Smooth muscle cell (in vitro differentiated cells): ENCODE data around the gene SOAT2. TPM values are rescaled to one million over a fixed set of nuclear protein-coding genes. Genes with fewer than 3 reads are reported as not detected.
A peak's percentile ranks its signal among the peaks of the same experiment; 100 is the strongest.

Experiments used
- DNase-seq: peaks from one replicate; lab custom pipeline; 2025; ENCODE audit not compliant: unreplicated experiment; lab: John Stamatoyannopoulos, UW
- H2AFZ ChIP-seq: fragments of 200-600 bp; sonication (generic); 2 replicates; pipeline ENCODE4 v1.6.0; 2016; ENCODE audit warnings: antibody characterized with exemption, low read depth, mild to moderate bottlenecking
- H3F3A ChIP-seq: fragments of 200-600 bp; sonication (generic); 2 replicates; pipeline ENCODE4 v1.6.0; 2017; ENCODE audit warnings: antibody characterized with exemption, low read depth
- H3K27ac ChIP-seq: fragments of 200-600 bp; sonication (generic); 2 replicates; pipeline ENCODE4 v1.5.1; 2016; ENCODE audit warnings: low read depth, mild to moderate bottlenecking
- H3K27me3 ChIP-seq: fragments of 200-600 bp; sonication (generic); 2 replicates; pipeline ENCODE4 v1.6.1; 2016; ENCODE audit warnings: low read depth, mild to moderate bottlenecking
- H3K36me3 ChIP-seq: fragments of 200-600 bp; sonication (generic); 2 replicates; pipeline ENCODE4 v1.5.1; 2016; ENCODE audit warnings: low read depth
- H3K4me1 ChIP-seq: fragments of 200-600 bp; sonication (generic); 2 replicates; pipeline ENCODE4 v1.5.1; 2016; ENCODE audit warnings: low read depth
- H3K4me2 ChIP-seq: fragments of 200-600 bp; sonication (generic); 2 replicates; pipeline ENCODE4 v1.6.0; 2016; ENCODE audit warnings: mild to moderate bottlenecking
- H3K4me3 ChIP-seq: fragments of 200-600 bp; sonication (generic); 2 replicates; pipeline ENCODE4 v1.5.1; 2016; ENCODE audit warnings: mild to moderate bottlenecking
- H3K79me2 ChIP-seq: fragments of 200-600 bp; sonication (generic); 2 replicates; pipeline ENCODE4 v1.6.0; 2016; ENCODE audit warnings: low read depth, mild to moderate bottlenecking
- H3K9ac ChIP-seq: fragments of 200-600 bp; sonication (generic); 2 replicates; pipeline ENCODE4 v1.6.0; 2016; ENCODE audit warnings: low read depth
- H3K9me3 ChIP-seq: fragments of 200-600 bp; sonication (generic); replicated peaks from 2 replicates; pipeline ENCODE4 v1.5.1; 2016; ENCODE audit warnings: low read depth
- H4K20me1 ChIP-seq: fragments of 200-600 bp; sonication (generic); 2 replicates; pipeline ENCODE4 v1.6.0; 2016; ENCODE audit warnings: low read depth
- CTCF ChIP-seq: fragments of 200-600 bp; sonication (generic); IDR thresholded peaks from 2 replicates; pipeline ENCODE4 v1.5.1; 2017; ENCODE audit warnings: borderline replicate concordance, mild to moderate bottlenecking, antibody characterized with exemption; ENCODE audit not compliant: insufficient read depth, poor library complexity, severe bottlenecking
- WGBS: methylation state at CpG from one replicate; pipeline ENCODE4 v1.1.7; 2016; ENCODE audit warnings: low lambda C conversion rate; 5-methylcytosine and 5-hydroxymethylcytosine counted together
- polyA plus RNA-seq: library from polyadenylated mRNA; unstranded; fragments of >200 nt; fragmentation: Nextera tagmentation; extraction: Ambion mirVana; gene quantifications from 2 replicates; pipeline ENCODE4 v1.2.1, GENCODE V29; 2016
- total RNA-seq: library from RNA; depleted of rRNA; stranded (reverse); fragments of >200 nt; gene quantifications from 2 replicates; pipeline ENCODE4 v1.2.3, GENCODE V29; 2014

SOAT2 gene
- total and polyA plus RNA-seq, 2 experiments from 2014 or later = not detected

GRCh38 chr12:53056296-53056695, 47.0 kb upstream of the SOAT2 start:
- H3K9me3 ChIP-seq = no peaks in the 10 kb centered on the region
- DNase-seq = no peak
- peak overlapping the region; percentile 21 for H3K9ac ChIP-seq
- no peaks in the 10 kb centered on the region for H3K36me3 ChIP-seq
- 29% methylated on average over 5 of the region's 5 CpGs for WGBS
- H3F3A ChIP-seq = peaks cover 3% of the 10 kb centered on the region
- TF ChIP-seq CTCF = no peak
- H3K27ac ChIP-seq = peak overlapping the region; percentile 83
- no peaks in the 10 kb centered on the region for H3K27me3 ChIP-seq
- H2AFZ ChIP-seq = no peak overlapping the region
- peaks cover 2% of the 10 kb centered on the region for H3K4me1 ChIP-seq
- peaks cover 8% of the 10 kb centered on the region for H3K79me2 ChIP-seq
- no peak overlapping the region for H3K4me3 ChIP-seq
- peak overlapping the region; percentile 91 for H3K4me2 ChIP-seq
- no peaks in the 10 kb centered on the region for H4K20me1 ChIP-seq

GRCh38 chr12:53056901-53057300, 46.4 kb upstream of the SOAT2 start:
- no peaks in the 10 kb centered on the region for H4K20me1 ChIP-seq
- no peak for DNase-seq
- no peak overlapping the region for H3K4me3 ChIP-seq
- peak overlapping the region; percentile 83 for H3K27ac ChIP-seq
- 82% methylated on average over 7 of the region's 7 CpGs for WGBS
- peak overlapping the region; percentile 21 for H3K9ac ChIP-seq
- H3F3A ChIP-seq = no peaks in the 10 kb centered on the region
- H3K4me2 ChIP-seq = no peak overlapping the region
- H3K36me3 ChIP-seq = no peaks in the 10 kb centered on the region
- H2AFZ ChIP-seq = no peak overlapping the region
- no peaks in the 10 kb centered on the region for H3K27me3 ChIP-seq
- no peaks in the 10 kb centered on the region for H3K4me1 ChIP-seq
- no peaks in the 10 kb centered on the region for H3K9me3 ChIP-seq
- H3K79me2 ChIP-seq = peaks cover 4% of the 10 kb centered on the region
- TF ChIP-seq CTCF = no peak

- H3K27ac ChIP-seq = no peak overlapping the region
- H3K4me3 ChIP-seq = no peak overlapping the region
- H3K36me3 ChIP-seq = no peaks in the 10 kb centered on the region
- H3K27me3 ChIP-seq = no peaks in the 10 kb centered on the region
- H3K9ac ChIP-seq = no peak overlapping the region
- DNase-seq = no peak
- no peak overlapping the region for H2AFZ ChIP-seq
- H3K4me1 ChIP-seq = no peaks in the 10 kb centered on the region
- no peaks in the 10 kb centered on the region for H4K20me1 ChIP-seq
- H3K79me2 ChIP-seq = no peaks in the 10 kb centered on the region
- TF ChIP-seq CTCF = no peak
- WGBS = 93% methylated on average over 13 of the region's 13 CpGs
- H3K4me2 ChIP-seq = no peak overlapping the region
- no peaks in the 10 kb centered on the region for H3F3A ChIP-seq
- no peaks in the 10 kb centered on the region for H3K9me3 ChIP-seq
Measured at GRCh38 chr12:53057816-53058500, 45.3 kb upstream of the SOAT2 start.
